ENCODE data around the gene HMGCR. TPM values are rescaled to one million over a fixed set of nuclear protein-coding genes. Genes with fewer than 3 reads are reported as not detected.

HMGCR gene
- total and polyA plus RNA-seq, 2 donors (not counting 1 experiment from before 2014, with no cell fraction given): 8.1 to 55.7 TPM

GRCh38 chr5:75381456-75381855 is 44.4 kb downstream of the HMGCR start:
- ChIA-PET CTCF (interaction anchor here (0.7 kb wide), 1 partner anchor 21 kb away, joined by 4 read pairs; no protein-coding TSS in a partner anchor), POLR2A (no interaction called here)
- no peaks in the 10 kb centered on the region for H3K4me1 ChIP-seq (ENCODE audit: control insufficient read depth in 2 of 2, insufficient read depth in 2 of 2, low read length in 2 of 2)
- Mint-ChIP-seq H3K4me1 (no peaks in the 10 kb centered on the region), H3K9me3 (ENCODE audit: insufficient read depth) (no peaks in the 10 kb centered on the region), H3K27ac (no peak overlapping the region), H3K27me3 (no peaks in the 10 kb centered on the region), H3K4me3 (no peak overlapping the region)
- H3K27me3 ChIP-seq (replicated peaks in 1 of 4; ENCODE audit: control extremely low read depth in 1 of 4, control insufficient read depth in 3 of 4, insufficient read depth in 4 of 4, low read length in 3 of 4): no peaks in the 10 kb centered on the region
- no peak overlapping the region for H3K4me3 ChIP-seq (ENCODE audit: control extremely low read depth in 1 of 5, extremely low read depth in 1 of 5, insufficient read depth in 1 of 5, low read depth in 2 of 5, low read length in 4 of 5)
- H3K4me2 ChIP-seq (replicated peaks; ENCODE audit: low read depth, low read length, poor library complexity, severe bottlenecking): no peak overlapping the region
- H4K20me1 ChIP-seq (ENCODE audit: control insufficient read depth, insufficient read depth, low read length, poor library complexity, severe bottlenecking): no peaks in the 10 kb centered on the region
- no peaks in the 10 kb centered on the region for H3K9me3 ChIP-seq (ENCODE audit: control extremely low read depth in 1 of 3, control insufficient read depth in 2 of 3, insufficient read depth in 1 of 3, low read length in 2 of 3)
- no peak overlapping the region for H3K27ac ChIP-seq (ENCODE audit: low read length in 2 of 2)
- no peak for TF ChIP-seq CTCF (IDR thresholded peaks at IDR 0.05)
- no peak for TF ChIP-seq EZH2 (IDR thresholded peaks at IDR 0.05; ENCODE audit: borderline replicate concordance, insufficient read depth, low read depth, low read length, poor library complexity, severe bottlenecking)
- H3K9ac ChIP-seq (ENCODE audit: low read length): no peak overlapping the region
- no peaks in the 10 kb centered on the region for H3K79me2 ChIP-seq (ENCODE audit: control insufficient read depth, insufficient read depth, low read length)
- intact Hi-C loops (cut with micrococcal nuclease): no loop called here
- H3K36me3 ChIP-seq (replicated peaks in 1 of 2; ENCODE audit: control extremely low read depth in 1 of 2, control insufficient read depth in 1 of 2, extremely low read depth in 1 of 2, insufficient read depth in 2 of 2, low read length in 1 of 2): peaks cover 19 to 74% of the 10 kb centered on the region in 2 experiments
- no peak overlapping the region for H2AFZ ChIP-seq (ENCODE audit: insufficient read depth, low read depth, low read length, poor library complexity, severe bottlenecking)
- DNase-seq: no peak
- WGBS (ENCODE audit: insufficient coverage): no CpG with 5 or more reads among the region's 4 CpGs
- no peak for ATAC-seq (ENCODE audit: low read depth)

GRCh38 chr5:75384218-75384617 is 47.2 kb downstream of the HMGCR start:
- H3K4me1 ChIP-seq (ENCODE audit: control insufficient read depth in 2 of 2, insufficient read depth in 2 of 2, low read length in 2 of 2): no peaks in the 10 kb centered on the region
- H3K9me3 ChIP-seq (ENCODE audit: control extremely low read depth in 1 of 3, control insufficient read depth in 2 of 3, insufficient read depth in 1 of 3, low read length in 2 of 3): no peaks in the 10 kb centered on the region
- peaks cover 19 to 69% of the 10 kb centered on the region in 2 experiments for H3K36me3 ChIP-seq (replicated peaks in 1 of 2; ENCODE audit: control extremely low read depth in 1 of 2, control insufficient read depth in 1 of 2, extremely low read depth in 1 of 2, insufficient read depth in 2 of 2, low read length in 1 of 2)
- TF ChIP-seq CTCF (IDR thresholded peaks at IDR 0.05): no peak
- no peaks in the 10 kb centered on the region for H3K79me2 ChIP-seq (ENCODE audit: control insufficient read depth, insufficient read depth, low read length)
- Mint-ChIP-seq H3K4me1 (no peaks in the 10 kb centered on the region), H3K27me3 (no peaks in the 10 kb centered on the region), H3K27ac (no peak overlapping the region), H3K4me3 (no peak overlapping the region), H3K9me3 (ENCODE audit: insufficient read depth) (no peaks in the 10 kb centered on the region)
- no peaks in the 10 kb centered on the region for H4K20me1 ChIP-seq (ENCODE audit: control insufficient read depth, insufficient read depth, low read length, poor library complexity, severe bottlenecking)
- H3K4me3 ChIP-seq (ENCODE audit: control extremely low read depth in 1 of 5, extremely low read depth in 1 of 5, insufficient read depth in 1 of 5, low read depth in 2 of 5, low read length in 4 of 5): no peak overlapping the region
- ATAC-seq (ENCODE audit: low read depth) (no peak), DNase-seq (no peak)
- no peak overlapping the region for H3K27ac ChIP-seq (ENCODE audit: low read length in 2 of 2)
- POLR2A ChIA-PET: no interaction called here
- no peaks in the 10 kb centered on the region for H3K27me3 ChIP-seq (replicated peaks in 1 of 4; ENCODE audit: control extremely low read depth in 1 of 4, control insufficient read depth in 3 of 4, insufficient read depth in 4 of 4, low read length in 3 of 4)
- CTCF ChIA-PET: no interaction called here
- intact Hi-C loops (cut with micrococcal nuclease): no loop called here
- H3K4me2 ChIP-seq (replicated peaks; ENCODE audit: low read depth, low read length, poor library complexity, severe bottlenecking): no peak overlapping the region
- no peak overlapping the region for H2AFZ ChIP-seq (ENCODE audit: insufficient read depth, low read depth, low read length, poor library complexity, severe bottlenecking)
- no CpG with 5 or more reads among the region's 1 CpG for WGBS (ENCODE audit: insufficient coverage)
- no peak overlapping the region for H3K9ac ChIP-seq (ENCODE audit: low read length)

Data from B cell (primary cell).